Astrocyte of the hippocampus (primary cell): ENCODE measurements around the gene PPP1R2C.

Experiments used
- DNase-seq: peaks from one replicate; pipeline ENCODE4 v3.0.0; 2011; ENCODE audit warnings: low read depth, low spot score

The PPP1R2C gene

DNA sequence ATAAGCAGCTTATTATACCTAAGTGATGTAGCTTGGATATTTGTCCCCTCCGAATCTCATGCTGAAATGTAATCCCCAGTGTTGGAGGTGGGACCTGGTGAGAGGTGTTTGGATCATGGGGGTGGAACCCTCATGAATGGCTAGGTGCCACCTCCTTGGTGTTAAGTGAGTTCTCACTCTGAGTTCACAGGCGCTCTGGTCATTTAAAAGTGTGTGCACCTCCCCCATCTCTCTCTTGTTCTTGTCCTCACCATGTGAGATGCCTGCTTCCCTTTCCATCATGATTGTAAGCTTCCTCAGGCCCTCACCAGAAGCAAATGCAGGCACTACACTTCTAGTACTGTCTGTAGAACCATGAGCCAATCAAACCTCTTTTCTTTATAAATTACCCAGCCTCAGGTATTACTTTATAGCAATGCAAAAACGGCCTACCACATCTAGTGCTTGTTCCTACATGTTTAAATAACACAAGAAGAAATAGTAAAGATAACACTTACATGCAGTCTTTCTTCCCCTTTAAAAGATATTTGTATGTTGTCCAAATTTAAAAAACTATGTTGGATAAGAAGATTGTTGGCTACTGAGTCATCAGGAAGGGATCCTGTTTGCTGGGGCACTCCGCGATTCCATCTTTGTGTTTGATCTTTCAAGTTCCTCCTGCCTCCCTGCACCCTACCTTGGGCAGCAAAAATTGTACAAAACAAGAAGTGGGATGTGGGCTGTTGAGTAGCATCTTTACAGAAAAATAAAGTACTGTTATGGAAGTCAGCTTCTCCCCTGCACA lies 29.7 kb downstream of the PPP1R2C start:
- peak; percentile 46 for DNase-seq

DNA sequence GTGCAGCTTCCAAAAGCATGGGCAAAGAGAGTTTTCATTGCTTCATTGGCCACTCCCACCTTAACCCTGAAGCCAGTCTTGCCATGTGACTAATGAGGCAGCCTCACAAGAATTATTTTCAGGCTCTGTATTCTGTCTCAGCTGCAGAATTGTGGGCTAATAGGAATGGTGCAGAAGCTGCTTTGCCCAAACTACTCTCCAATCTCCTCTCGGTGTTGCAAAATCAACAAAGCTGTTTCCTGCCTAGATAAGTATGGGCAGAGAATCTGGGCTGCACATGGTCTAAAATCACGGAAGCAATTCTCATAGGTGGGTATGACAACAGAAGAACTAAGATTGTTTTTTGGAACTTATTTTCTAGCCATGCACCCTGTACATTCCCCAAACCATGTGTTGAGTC lies 31.4 kb downstream of the PPP1R2C start:
- no peak for DNase-seq

DNA sequence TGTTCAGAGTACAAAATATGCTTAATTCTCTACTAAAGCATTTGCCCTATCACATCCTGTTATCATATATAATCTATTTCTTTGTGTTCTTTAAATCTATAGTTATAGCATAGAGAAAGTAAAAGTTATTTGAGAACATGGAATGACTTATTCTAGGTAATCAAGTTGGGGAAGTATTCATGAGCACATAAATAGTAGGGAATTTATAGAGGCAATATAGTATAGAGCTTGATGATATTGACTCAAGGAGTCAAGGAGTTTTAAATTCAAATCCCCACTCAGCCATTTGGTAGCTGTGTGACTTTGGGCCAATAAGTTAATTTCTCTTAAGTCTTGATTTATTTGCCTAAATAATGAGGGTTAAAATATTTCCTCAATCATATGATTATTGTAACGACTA lies 37.5 kb downstream of the PPP1R2C start:
- DNase-seq: no peak

DNA sequence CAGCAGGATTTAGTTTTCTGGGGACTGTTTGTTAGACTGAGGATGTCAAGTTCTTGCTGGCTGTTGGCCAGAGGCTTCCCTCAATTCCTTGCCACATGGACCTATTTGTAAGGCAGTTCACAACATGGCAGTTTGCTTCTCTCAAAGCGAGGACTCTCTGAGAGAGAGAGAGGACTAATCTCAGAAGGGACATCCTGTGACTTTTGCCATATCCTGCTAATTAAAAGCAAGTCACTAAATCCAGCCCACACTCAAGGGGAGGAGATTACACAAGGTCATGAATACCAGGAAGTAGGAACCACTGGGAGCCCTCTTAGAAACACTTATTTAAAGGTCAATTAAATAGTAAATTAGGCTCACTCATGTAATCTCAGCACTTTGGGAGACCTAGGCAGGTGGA lies 38.2 kb downstream of the PPP1R2C start:
- no peak for DNase-seq

DNA sequence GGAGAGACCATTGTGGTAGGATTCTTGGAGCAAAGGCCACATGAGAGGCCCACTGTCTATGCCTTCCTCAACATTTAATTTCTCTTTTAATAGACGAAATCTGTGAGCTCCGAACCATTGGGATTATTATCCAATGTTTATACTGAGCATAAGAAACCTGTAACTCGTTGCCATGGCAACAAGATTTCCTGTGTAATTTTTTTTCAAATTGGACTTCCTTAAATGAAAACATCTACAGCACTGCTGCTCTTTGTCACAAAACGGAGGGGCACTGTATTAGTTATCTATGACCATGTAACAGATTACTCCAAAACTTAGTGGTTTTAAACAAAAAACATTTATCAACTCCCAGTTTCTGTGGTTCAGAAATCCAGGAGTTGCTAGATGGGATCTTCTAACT lies 38.7 kb downstream of the PPP1R2C start:
- DNase-seq: no peak

DNA sequence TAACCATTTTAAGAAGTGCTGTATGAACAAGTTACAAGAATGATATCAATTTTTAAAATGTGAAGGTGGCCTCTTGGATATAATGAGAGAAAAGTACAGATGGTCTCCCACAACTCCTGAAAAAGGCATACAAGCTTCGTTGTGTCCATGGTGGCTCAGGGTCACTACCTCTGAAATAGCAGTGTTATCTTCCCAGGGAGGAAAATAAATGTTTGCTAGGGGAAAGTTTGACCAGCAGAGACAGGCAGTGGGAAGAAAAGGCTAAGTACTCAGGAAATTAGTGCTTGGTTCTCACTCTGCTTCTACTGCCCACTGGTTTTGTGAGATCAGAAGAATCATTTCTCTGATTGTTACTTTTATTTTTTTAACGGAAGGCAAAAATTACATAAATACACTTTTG lies 39.4 kb downstream of the PPP1R2C start:
- no peak for DNase-seq

DNA sequence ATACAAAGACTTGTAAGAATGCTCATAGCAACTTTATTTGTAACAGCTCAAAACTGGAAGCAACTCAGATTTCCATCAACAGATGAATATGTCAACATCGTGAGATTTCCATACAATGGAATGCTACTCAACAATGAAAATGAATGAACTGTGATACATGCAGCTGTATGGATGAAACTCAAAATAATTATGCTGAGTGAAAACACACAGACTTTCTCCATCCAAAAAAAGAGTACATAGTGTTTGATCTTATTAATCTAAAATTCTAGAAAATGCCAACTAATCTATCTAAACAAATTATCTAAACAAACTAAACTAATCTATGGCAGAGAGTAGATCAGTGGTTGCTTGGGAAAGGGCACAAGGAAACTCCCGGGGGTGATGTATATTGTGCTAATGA lies 42.7 kb downstream of the PPP1R2C start:
- DNase-seq: no peak

DNA sequence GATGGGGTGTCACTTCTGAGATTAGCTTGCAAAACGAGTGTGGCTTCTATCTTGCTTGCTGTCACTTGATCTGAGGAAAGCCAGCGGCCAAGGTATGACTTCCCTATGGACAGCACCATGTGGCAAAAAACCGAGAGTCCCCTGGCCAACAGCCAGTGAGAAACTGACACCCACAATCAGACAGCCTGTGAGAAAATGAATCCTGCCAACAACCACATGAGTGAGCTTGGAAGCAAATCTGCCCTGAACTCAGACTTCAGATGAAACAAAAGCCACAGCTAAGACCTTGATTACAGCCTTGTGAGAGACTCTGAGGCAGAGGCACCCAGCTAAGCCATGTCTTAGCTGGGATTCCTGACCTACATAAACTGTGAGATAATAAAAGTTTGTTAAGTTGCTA lies 45.5 kb downstream of the PPP1R2C start:
- DNase-seq: peak; percentile 53
